NCI-H1436 (cell line): Measurements from ENCODE around the gene ENOX1.
A peak's percentile ranks its signal among the peaks of the same experiment; 100 is the strongest.

Experiments used
- DNase-seq: peaks from one replicate; lab custom pipeline; 2025; lab: John Stamatoyannopoulos, UW

ENOX1 gene

DNA sequence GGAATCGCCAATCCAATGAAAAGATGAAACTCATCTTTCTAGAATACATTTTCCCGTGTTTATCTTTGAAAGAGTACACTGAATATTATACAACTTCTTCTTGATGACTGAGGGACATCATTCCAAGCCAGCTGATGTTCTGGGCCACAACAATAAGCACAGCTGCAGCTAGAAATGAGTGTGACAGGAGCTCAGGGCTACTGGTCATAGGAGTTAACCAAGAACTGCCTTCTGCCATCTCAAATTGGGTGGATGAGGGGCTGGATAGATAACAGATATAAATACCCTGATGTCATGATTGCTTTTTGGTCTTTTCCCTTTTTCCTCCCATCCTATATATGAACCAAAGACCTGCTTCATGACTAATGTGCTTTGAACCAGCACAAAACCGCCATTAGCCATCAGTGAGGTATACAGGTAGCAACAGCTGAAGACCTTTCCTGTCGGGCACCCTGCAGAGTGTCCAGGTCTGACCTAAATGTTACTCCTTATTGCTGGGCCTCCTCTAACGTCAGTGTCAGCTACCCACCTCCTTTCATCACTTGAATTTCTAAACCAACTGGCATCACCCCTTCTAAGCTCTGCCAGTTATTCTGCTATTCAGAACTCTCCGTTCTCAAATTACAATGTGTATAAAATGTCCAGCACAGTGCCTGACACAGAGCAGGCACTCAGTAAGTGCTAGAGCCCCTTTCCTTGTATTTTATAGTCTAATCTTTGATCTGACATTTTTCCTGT lies 178.2 kb downstream of the ENOX1 start:
- no peak for DNase-seq

DNA sequence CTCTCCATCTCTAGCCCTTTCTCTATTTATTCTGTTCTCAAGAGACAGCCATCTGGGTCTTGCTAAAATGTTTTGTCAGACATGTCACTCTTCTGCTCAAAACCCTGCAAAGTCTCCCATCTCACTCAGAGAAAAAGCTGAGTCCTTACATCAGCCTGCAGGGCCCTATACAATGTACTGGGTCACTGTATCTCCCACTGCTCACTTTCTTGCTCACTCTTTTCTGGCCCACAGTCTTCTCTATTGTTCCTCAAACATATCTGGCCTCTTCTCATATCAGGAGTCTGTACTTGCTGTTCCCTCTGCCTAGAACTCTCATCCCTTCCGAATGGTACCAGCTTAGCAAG lies 189.2 kb downstream of the ENOX1 start:
- no peak for DNase-seq

DNA sequence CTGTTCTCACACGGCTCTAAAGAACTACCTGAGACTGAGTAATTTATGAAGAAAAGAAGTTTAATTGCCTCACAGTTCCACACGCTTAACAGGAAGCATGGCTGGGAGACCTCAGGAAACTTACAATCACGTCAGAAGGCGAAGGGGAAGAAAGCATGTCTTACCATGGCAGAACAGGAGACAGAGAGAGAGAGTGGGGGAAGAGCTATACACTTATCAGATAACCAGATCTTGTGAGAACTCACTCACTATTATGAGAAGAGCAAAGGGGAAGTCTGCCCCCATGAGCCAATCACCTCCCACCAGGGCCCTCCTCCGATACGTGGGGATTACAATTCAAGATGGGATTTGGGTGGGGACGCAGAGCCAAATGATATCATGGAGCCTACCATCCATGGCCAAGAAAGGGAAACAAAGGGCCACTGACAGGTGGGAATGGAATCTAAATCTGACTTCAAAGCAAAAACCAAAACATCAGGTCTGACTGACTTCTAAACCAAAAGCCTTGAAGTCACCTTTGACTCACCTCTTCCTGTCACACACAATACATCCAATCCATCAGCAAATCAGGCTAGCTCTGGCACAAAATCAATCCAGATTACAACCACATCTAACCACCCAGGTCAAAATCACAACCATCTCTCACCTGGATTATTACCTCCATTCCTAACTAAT lies 189.7 kb downstream of the ENOX1 start:
- no peak for DNase-seq

DNA sequence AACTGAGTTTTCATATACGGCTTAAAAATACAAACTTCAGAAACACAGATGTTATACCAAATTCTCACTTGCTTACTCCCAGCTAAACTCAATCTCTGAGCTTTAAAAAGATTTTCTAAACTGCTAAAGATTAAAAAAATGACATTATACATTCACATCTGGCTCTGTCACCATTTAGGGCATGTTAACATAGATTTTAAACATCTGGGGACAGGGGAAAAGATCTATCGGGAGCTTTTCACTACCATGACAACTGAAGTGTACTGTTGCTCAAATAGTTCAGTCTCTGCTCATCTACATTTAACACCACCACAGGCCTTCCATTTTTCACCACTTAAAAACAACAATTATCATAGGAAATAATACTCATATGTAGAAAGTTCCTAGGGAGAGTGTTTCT lies 190.8 kb downstream of the ENOX1 start:
- DNase-seq = no peak

DNA sequence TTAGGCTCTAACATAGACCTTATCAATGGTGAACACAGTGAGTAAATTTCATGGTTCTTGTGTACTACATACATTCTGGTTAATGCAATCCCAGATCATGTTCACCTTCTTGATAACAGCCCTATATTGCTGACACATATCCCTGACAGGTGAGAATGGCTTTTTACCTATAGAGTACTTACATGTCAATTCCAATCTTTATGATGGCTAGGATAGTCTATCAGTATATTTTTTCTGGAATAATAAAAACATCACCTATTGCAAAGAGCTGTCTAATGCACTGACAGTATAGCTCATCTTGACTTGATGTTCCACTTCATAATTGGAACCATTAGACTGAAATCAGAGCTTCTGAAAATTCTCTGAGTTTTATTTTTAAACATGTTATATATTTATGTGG lies 199.4 kb downstream of the ENOX1 start:
- DNase-seq = no peak

DNA sequence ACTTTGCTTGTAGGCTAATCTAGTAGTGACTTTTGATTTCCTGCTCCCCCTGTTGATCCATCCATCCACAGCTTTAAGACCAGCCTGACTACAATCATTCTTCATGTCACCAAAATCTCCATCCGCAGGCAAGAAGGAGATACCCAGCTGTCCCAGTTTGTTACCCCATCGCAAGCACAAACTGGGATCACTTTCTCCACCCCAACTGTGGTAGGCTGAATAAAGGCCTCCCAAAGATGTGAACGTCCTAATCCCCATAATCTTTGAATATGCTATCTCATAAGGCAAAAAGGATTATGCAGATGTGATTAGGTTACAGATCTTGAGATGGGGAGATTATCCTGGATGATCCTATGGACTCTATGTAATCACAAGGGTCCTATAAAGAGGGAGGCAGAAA lies 202.0 kb downstream of the ENOX1 start:
- DNase-seq = no peak

DNA sequence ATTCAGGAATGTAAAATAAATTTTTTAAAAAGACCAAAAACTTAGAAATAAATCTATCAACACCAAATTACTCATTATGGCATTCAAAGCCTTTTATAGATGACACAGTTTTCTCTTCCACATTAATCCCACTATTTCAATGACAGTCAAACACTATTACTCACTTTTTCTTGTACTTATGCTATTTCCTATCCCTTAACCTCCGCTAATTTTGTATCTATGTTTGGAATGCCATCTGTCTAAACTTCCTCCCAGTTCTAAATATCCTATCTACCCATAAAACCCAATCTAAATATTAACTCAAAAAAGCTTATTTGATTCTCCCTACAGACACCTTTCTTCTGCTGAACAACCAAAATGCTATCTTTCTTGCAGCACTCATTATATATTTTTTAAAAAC lies 203.5 kb downstream of the ENOX1 start:
- DNase-seq = no peak

DNA sequence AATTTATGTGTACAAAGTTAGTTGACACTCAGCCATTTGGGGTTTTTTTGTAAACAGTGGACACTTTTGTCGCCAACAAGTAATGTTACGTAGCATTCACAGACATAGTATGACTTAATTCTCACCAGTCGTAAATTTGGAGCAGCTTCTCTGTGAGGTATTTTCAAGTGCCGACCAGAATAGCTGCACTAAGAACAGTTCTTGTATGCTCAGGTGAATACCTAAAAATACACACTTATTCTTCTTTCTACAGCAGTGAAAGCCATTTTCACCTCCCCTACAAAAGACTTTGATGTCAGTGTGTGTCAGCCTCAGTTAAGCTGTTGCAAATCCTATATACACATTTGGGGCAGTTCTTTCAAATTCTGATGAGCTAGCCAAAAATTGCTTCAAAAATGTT lies 206.5 kb downstream of the ENOX1 start:
- DNase-seq = no peak

DNA sequence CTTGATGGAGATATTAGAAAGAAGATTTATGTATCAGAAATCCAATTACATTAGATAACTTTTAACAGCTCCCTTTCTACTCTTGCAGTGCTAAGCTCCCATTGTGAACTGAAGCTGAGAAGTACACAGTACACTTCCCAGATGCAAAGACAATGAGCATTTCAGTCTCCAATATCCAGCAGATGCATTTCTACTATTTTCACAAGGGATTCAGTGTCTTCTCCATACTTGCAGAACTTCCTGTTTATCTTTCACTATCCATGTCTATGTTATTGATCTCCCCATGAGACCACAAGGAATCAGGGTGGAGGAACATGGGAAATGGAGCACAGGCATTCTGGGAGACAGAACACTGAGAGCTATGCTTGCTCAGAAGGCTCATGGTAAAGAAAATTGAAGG lies 207.5 kb downstream of the ENOX1 start:
- no peak for DNase-seq

DNA sequence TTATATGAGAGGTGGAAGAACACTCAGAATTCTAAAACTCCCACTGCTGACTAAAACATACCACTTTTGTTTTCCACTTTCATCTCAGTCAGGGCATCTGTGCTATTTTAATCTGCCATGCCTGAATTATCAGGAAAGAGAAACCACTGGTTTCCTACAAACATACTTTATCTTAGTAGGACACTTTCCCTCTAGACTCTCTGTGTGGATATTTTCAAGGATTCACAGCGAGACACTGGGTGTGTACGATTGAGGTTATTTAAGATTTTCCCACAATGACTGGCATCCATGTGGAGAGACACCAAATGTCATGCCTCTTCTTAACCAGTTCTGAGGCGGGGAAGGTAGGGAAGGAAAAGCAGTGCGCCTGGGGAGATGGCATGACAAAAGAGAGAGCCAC lies 212.2 kb downstream of the ENOX1 start:
- no peak for DNase-seq

DNA sequence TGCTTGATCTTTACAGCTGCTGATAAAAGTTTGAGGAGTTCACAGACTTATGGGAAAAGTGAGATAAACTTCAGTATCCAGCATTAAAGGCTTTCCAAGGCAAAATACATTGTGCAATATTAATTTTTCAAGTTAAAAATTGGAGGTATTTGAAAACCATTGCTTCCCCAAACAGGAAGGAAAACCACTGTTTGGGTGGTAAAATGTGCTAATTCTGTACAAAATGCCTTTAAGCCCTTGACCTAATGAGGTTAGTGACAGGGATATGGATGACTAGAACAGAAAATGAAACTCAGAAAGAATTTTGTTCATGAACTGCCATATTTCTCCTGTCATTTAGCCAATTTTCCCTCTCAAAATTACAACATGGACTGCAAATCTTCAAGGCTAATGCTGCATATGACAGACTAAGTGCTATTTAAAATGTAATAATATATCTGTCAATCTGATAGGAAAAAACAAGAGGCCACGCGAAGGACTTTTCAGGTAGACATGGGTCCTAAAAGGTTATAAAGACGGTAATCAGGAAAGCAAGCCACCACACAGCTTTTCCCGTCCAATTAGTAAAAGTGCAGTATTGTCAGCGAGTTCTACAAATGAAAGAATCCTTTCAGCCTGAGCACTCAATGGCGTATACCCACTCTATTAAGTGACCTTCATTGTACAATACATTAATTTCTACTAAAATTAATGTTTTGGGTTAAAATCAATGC lies 212.8 kb downstream of the ENOX1 start:
- no peak for DNase-seq

DNA sequence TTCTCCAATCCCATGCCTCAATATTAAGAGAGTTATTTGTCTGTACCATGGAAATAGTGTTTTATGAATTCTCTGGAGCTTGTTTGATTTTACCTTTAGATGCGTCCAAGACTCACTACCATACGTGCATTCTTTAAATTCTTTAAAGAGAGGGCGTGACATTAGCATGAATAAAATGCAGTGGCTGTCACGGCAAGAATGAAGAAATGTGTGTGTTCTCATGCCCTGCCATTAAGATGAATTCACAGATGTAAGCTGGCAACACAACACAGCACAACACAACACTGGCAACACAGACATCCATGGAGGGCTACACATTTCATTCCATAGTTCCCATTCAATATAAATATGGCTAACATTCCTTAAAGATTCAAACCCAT lies 213.4 kb downstream of the ENOX1 start:
- DNase-seq = no peak

DNA sequence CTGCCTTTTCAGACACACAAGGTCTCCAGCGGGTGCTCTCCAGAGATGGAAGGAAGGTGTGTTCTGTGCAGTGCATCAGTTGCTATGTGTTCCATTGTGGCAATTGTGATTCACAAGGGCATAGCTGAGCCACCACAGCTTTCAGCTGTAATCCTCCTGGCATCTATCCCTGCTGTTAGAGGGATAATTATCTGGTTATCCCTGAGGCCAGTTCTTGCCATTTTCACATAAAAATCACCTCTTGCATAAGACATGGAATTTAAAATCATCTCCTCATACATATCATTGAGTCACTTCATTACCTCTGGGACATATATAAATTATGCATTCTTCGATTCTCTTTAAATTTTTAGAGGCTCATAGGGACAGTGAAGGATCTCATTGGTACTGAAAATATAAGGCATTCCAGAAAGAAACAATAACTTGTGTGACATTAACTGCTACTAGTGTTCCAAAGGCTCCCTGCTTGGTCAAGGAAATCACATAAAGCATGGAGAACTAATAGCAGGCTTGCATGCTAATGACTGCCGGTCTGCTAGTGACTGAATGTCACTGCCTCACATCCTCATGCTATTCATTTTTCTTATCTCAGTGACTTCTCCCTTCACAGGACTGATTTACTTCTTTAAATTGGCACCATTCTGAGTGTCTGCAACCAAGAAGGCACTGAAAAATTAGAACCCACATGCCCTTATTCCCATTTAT lies 214.0 kb downstream of the ENOX1 start:
- DNase-seq = no peak

DNA sequence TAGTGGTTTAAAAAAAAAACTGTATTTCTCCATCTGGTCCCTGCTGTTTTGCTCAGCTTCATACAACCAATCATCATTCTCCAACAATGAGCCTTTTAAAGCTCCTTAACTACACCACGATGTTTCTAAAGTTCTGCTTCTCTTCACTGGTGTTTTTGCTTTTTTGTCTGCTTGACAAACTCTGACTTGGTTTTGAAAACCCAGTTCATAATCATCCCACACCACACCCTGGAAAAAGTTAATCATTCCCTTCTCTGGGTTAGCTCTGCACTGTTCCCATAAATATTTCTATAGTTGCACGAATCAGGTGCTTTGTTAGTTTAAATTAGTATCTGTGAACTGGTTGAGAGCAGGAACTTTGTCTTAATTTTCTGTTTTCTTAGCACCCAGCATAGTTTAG lies 217.1 kb downstream of the ENOX1 start:
- DNase-seq = no peak

DNA sequence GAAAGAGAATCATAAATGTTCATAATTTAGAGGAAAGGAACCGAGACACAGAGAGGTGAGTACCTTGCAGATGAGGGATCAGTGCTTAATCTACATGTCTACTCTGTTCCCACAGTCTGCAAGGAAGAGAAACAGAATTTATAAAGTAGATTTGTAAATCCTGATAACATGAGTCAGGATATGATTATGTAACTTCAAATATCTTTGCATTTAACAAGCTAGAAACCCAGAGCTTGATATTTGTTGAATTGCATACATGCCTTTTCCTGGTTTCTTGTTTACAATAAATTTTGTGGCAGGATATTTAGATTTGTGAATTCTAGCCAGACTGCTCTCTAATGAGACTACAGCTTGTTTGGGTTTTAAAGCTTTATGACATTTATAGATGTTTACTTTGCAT lies 219.2 kb downstream of the ENOX1 start:
- DNase-seq = no peak

DNA sequence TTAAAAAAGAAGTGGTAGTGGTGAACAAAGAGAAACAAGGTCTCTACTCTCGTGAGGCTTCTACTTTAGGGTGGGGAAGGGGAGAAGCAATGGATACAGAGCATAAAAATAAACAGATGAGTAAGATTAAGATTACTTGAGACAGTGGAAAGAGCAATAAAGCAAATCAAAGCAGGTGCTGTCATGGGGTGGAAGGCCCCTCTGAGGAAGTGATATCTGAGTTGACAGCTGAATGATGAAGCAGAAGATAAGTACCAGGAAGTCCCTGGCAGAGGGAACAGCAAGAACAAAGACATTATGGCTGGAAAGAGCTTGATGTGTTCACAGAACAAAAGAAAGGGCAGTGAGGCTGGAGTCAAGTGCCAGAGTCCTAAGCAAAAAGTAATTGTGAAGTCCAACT lies 221.8 kb downstream of the ENOX1 start:
- no peak for DNase-seq

DNA sequence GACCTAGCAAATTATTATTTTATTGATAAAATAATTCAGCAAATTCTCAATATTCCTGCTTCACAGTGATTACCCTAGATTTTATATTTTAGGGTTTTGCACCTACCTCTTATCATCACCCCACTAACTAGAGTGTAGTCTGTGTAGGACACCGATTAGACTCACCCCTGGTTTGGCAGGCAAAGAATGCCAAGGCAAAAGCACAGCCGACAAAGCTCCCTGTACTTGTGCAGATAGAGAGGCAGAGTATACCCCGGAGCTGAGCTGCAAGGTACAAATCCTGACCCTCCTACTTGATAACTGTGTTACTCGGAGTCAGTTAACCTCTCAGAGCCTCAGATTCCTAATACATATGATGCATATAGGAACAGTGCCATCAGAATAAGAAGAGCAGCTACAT lies 225.7 kb downstream of the ENOX1 start:
- no peak for DNase-seq

DNA sequence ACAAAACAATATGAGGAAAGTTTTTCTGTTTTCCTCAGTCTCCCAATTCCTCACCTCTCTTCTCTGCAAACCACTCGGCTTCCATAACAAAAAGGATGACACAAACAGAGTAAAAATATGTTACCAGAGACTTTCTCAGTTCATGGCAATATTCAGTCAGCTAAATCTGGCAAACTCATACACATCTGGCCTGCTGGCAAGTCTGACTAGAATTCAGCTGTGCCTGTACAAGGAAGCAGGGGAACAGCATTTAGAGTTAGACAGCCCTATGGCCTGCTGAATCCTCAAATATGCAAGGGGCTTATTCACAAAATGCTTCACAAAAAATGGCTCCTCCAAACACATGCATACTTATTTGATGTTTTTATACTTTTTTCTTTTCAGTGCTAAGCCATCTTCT lies 227.8 kb downstream of the ENOX1 start:
- no peak for DNase-seq

DNA sequence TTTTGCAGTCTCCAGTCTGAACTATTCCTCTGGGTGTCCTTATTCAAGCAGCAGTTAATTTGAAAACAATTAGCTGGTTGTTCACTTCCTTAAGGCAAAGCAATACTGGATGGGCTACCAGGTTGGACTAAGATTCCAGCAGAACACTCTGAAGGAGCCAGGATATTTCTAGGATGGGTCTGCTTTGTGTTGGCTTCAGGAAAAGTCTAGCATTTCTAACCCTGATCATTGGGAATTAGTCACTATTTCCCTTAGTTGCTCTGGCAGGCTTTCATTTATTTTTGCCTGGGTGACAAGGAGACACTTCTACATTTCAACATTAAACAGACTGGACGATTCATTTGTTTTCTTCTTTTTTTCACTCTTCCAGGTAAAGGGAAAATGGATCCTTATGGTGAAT lies 228.4 kb downstream of the ENOX1 start:
- DNase-seq = no peak

DNA sequence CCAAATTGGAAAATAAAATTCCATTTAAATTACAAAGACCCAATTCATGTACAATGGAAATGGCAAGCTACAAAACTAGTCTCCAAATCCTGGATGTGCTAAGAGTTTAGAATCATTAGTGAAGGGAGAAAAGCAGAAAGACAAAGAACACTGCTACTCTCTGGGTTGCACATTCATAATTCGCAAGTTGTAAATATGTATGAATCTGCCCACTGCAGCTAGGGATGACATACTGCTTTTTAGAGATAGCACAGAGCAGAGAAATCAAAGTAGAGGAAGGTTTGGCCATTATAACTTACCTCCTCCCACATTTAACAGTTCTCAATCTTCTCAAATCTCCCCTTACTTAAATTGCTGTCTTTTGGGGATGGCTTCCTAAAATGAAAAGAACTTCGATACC lies 231.1 kb downstream of the ENOX1 start:
- no peak for DNase-seq

DNA sequence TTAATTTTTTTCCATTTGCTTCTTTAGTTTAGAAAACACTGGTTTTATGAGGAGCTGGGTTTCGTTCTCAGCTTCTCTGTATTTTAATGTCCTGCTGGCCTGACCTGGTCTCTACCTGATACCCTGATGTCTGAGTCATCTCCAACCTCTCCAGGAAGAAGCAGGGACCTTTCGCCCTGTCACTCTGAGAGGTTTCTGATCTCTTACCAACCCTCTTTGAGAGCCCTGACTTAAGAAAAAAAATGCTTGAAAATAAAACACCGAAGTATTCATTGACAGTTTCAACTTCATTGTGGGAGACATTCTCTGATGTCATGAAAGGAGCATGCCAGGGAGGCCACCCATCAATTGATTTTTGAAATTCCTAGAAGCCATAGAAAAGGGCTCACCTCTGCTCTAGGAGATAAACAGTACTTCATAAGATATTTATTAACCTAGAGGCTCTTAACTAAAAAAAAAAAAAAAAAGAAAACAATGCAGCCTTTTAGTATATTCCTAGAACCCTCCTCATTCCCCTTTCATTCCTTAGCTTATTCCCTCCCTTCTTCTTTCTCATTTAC lies 234.8 kb downstream of the ENOX1 start:
- DNase-seq = no peak

DNA sequence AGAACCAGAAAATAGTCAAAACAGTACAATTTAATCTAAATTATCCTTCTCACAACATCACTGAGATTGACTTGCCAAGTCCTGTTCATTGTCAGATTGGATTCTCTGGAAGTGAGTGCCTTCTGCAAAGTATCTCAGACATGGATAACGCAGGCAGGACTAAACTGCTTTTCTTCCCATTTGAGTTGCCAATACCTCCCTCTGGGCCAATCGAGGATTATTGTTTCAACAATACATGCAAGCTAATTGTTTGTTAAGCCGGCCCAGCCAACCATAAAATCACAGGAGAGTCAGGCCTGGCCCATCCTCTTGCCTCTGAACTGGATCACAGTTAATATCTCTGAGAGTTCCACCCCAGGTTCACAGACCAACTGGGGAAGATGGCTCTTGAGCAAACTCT lies 240.0 kb downstream of the ENOX1 start:
- DNase-seq = no peak

DNA sequence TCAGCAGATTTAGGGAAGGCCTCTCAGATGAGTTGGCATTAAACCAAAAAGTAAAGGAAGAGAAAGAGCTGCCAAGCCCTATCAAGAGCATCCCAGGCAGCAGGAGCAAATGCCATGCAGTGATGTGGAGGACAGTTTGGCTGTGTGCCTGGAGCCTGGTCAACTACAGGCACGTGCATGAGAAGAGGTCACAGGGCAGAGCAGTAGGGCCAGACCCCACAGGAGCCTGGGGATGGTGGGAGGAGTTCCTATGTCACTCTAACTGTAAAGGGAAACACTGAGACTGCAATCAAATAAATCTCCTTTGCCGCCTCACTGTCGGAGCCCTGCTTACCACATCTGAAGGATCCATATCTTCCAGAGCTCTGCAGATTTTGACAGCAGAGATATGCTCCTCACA lies 240.5 kb downstream of the ENOX1 start:
- peak; percentile 14 for DNase-seq
